ENCODE measurements around the gene MACROD1.

Gene MACROD1

GRCh38 chr11:64186492-64187165 is 20.7 kb upstream of the MACROD1 start:
- no peak for DNase-seq (ENCODE audit: low read depth)
- no peak overlapping the region for H3K4me3 ChIP-seq (ENCODE audit: low read depth, low read length)
- in situ Hi-C loops (cut with HindIII; ENCODE audit: low sequenced_read_pairs) = no loop called here
- TF ChIP-seq, protein P1, sequence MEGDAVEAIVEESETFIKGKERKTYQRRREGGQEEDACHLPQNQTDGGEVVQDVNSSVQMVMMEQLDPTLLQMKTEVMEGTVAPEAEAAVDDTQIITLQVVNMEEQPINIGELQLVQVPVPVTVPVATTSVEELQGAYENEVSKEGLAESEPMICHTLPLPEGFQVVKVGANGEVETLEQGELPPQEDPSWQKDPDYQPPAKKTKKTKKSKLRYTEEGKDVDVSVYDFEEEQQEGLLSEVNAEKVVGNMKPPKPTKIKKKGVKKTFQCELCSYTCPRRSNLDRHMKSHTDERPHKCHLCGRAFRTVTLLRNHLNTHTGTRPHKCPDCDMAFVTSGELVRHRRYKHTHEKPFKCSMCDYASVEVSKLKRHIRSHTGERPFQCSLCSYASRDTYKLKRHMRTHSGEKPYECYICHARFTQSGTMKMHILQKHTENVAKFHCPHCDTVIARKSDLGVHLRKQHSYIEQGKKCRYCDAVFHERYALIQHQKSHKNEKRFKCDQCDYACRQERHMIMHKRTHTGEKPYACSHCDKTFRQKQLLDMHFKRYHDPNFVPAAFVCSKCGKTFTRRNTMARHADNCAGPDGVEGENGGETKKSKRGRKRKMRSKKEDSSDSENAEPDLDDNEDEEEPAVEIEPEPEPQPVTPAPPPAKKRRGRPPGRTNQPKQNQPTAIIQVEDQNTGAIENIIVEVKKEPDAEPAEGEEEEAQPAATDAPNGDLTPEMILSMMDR (IDR thresholded peaks at IDR 0.05; ENCODE audit: low read depth, low read length, missing control alignments) = no peak

DNA sequence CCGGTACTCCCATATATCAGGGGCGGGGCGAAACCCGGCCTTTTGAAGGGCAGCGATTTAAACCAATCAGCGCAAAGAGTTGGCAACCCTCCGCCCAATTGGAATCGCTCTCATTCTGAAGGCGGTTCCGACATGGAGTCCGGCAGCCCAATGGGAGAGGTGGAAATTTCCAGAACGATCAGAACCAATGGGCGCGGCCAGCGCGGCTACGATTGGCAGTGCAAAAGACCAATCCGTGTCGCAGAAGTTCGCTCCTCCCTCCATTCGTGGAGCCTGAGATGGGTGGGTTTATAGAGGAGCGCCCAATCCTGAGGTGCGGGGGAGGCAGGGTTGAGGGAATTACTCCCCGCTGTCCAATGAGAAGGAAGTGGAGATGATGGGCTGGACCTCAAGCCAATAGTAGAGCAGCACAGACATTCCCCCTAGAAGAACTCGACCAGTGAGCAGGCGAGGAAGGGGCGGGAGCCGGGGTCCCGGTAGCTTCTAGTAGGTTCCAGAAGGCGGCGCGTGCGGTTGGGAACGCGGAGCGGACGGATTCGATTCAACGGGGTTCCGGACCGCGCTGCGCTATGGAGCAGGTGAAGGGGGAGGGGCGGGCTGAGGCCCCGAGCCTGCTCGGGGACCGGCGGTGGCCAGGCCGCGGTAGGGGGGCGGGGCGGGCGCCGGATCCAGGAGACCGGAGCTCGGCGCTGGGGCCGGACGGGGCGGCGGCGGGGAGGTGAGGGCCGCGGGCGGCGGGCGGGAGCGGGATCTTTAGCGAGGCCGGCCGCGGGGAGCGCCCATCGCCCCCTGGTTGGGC is 20.0 kb upstream of the MACROD1 start, which contains the start of gene STIP1:
Gene STIP1, plus strand, starts transcription at position 479 of the 799 bp plus-strand sequence. Its CDS starts 91 bp downstream, at position 570.
- TF ChIP-seq, protein P1 (IDR thresholded peaks at IDR 0.05; ENCODE audit: low read depth, low read length, missing control alignments) = peak; percentile 47
- in situ Hi-C loops (cut with HindIII; ENCODE audit: low sequenced_read_pairs) = no loop called here
- peak within 1 kb of the TSS; percentile 49 for H3K4me3 ChIP-seq (ENCODE audit: low read depth, low read length)

DNA sequence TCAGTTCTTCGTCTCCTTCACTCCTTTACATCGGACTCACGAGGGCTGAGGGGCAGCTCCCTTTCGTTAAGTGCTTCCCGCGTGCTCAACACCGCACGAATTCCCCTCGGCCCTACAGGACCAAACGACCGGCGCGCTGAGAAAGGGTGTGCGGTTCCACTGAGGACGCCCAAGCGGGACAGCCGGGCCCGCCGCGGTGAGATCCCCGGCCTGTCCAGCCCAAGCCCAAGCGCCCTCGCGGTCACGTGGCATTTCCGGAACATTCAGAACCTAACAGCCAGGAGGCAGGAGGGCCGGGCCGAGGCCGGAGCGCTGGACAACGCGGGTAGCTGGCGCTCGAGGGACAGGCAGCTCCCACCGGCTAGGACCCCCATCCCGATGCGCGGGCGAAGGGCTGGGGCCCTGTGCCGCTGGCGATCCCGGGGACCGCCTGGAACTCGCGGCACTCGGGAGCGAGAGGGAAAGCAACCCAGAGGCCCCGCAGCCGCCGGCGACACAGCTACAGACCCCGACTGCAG is 19.3 kb upstream of the MACROD1 start:
- in situ Hi-C loops (cut with HindIII; ENCODE audit: low sequenced_read_pairs) = no loop called here
- DNase-seq (ENCODE audit: low read depth) = peak; percentile 44
- TF ChIP-seq, protein P1 (IDR thresholded peaks at IDR 0.05; ENCODE audit: low read depth, low read length, missing control alignments) = peak; percentile 32
- H3K4me3 ChIP-seq (ENCODE audit: low read depth, low read length) = peak overlapping the region; percentile 49

More for the DNA sequence above, 20.0 kb upstream of the MACROD1 start, which contains the start of gene STIP1:
- DNase-seq (ENCODE audit: low read depth) = peak; percentile 100

GRCh38 chr11:64183890-64184289 is 18.0 kb upstream of the MACROD1 start:
- DNase-seq (ENCODE audit: low read depth) = no peak
- in situ Hi-C loops (cut with HindIII; ENCODE audit: low sequenced_read_pairs) = no loop called here
- TF ChIP-seq, protein P1 (IDR thresholded peaks at IDR 0.05; ENCODE audit: low read depth, low read length, missing control alignments) = no peak
- no peak overlapping the region for H3K4me3 ChIP-seq (ENCODE audit: low read depth, low read length)

DNA sequence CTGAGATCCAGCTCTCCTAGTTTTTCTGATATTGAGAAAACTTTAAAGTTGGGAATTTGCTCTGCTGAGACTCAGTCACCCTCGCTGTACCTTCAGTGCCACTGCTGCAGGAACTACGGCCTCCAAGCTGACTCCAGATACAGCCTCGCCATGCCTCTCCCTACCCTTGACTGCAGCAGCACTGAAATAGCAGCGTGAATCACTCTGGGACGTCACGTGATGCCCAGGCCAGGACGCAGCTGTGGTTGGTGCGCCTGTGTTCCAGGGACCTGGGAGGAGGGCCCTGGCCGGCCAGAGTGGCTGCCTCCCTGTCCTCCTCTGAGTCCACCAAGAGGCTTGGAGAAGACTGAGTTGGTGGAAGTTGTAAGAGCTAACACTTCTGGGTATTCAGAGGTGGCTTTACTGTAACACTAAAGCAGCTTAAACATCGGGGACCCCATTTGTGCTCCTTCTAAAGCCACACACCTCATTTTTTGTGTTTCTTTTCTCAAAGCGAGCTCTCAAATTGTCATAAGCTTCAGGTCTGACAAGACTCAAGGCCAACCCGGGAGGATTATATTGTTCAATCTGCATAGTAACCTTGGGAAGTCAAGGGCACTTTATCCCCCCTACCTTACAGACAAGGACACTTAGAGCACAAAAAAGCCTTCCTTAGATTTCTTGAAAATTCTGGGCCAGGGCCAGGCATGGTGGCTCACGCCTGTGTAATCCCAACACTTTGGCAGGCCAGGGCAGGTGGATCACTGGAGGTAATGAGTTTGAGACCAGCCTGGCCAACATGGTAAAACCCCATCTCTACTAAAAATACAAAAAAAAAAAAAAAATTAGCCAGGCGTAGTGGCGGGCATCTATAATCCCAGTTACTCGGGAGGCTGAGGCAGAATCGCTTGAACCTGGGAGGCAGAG is 15.8 kb upstream of the MACROD1 start:
- peak overlapping the region; percentile 9 for H3K4me3 ChIP-seq (ENCODE audit: low read depth, low read length)
- in situ Hi-C loops (cut with HindIII; ENCODE audit: low sequenced_read_pairs) = no loop called here
- TF ChIP-seq, protein P1 (IDR thresholded peaks at IDR 0.05; ENCODE audit: low read depth, low read length, missing control alignments) = no peak
- DNase-seq (ENCODE audit: low read depth) = peak; percentile 62

- no peak overlapping the region for H3K4me3 ChIP-seq (ENCODE audit: low read depth, low read length)
- TF ChIP-seq, protein P1 (IDR thresholded peaks at IDR 0.05; ENCODE audit: low read depth, low read length, missing control alignments) = no peak
- DNase-seq (ENCODE audit: low read depth) = no peak
- in situ Hi-C loops (cut with HindIII; ENCODE audit: low sequenced_read_pairs) = no loop called here
Measured at GRCh38 chr11:64180891-64181290, 15.0 kb upstream of the MACROD1 start.
